ENCODE results near the gene PIGZ. TPM values are rescaled to one million over a fixed set of nuclear protein-coding genes. Genes with fewer than 3 reads are reported as not detected.

Gene PIGZ
- total and polyA plus RNA-seq, 4 donors: 0.99 to 2.4 (median 1.6) TPM

GRCh38 chr3:196903740-196904139 is 64.9 kb downstream of the PIGZ start:
- Histone ChIP-seq H3K4me3 (ENCODE audit: low read depth in 1 of 3, low read length in 3 of 3) (no peak overlapping the region), H3K27me3 (ENCODE audit: control insufficient read depth in 4 of 4, insufficient read depth in 4 of 4, low read length in 3 of 4) (no peaks in the 10 kb centered on the region), H3K36me3 (ENCODE audit: control insufficient read depth in 4 of 4, insufficient read depth in 3 of 4, low read depth in 1 of 4, low read length in 3 of 4) (peaks cover 6 to 43% (median 30%) of the 10 kb centered on the region in 4 donors), H3K4me1 (ENCODE audit: control insufficient read depth in 4 of 4, insufficient read depth in 4 of 4, low read length in 3 of 4) (no peaks in the 10 kb centered on the region), H3K9ac (ENCODE audit: low read depth in 1 of 2, low read length in 2 of 2) (no peak overlapping the region), H3K9me3 (ENCODE audit: control insufficient read depth in 4 of 4, low read length in 3 of 4) (no peaks in the 10 kb centered on the region), H3K27ac (ENCODE audit: low read depth in 1 of 2, low read length in 2 of 2) (no peak overlapping the region)
- no peak for DNase-seq (ENCODE audit: low spot score)
- over 99% methylated on average over 2 of the region's 2 CpGs for WGBS
- TF ChIP-seq GABPA (IDR thresholded peaks at IDR 0.05 in 1 of 2, conservative IDR thresholded peaks at IDR 0.05 in 1 of 2) (no peak), MAX (IDR thresholded peaks at IDR 0.05) (no peak), HNF4A (conservative IDR thresholded peaks at IDR 0.05) (no peak), YY1 (IDR thresholded peaks at IDR 0.05) (no peak), JUND (IDR thresholded peaks at IDR 0.05) (no peak), TAF1 (conservative IDR thresholded peaks at IDR 0.05) (no peak), SP1 (IDR thresholded peaks at IDR 0.05) (no peak), FOXA2 (IDR thresholded peaks at IDR 0.05) (no peak), NR2F2 (IDR thresholded peaks at IDR 0.05) (no peak), HNF4G (IDR thresholded peaks at IDR 0.05) (no peak), ZBTB33 (IDR thresholded peaks at IDR 0.05) (no peak)

- Histone ChIP-seq H3K4me3 (ENCODE audit: low read depth in 1 of 3, low read length in 3 of 3) (no peak overlapping the region), H3K9ac (ENCODE audit: low read depth in 1 of 2, low read length in 2 of 2) (no peak overlapping the region), H3K9me3 (ENCODE audit: control insufficient read depth in 4 of 4, low read length in 3 of 4) (no peaks in the 10 kb centered on the region), H3K27ac (ENCODE audit: low read depth in 1 of 2, low read length in 2 of 2) (no peak overlapping the region), H3K36me3 (ENCODE audit: control insufficient read depth in 4 of 4, insufficient read depth in 3 of 4, low read depth in 1 of 4, low read length in 3 of 4) (peaks cover 6 to 43% (median 30%) of the 10 kb centered on the region in 4 donors), H3K27me3 (ENCODE audit: control insufficient read depth in 4 of 4, insufficient read depth in 4 of 4, low read length in 3 of 4) (no peaks in the 10 kb centered on the region), H3K4me1 (ENCODE audit: control insufficient read depth in 4 of 4, insufficient read depth in 4 of 4, low read length in 3 of 4) (peaks cover 0 to 2% (median under 1%) of the 10 kb centered on the region in 4 donors)
- WGBS: 91% methylated on average over 1 of the region's 1 CpG
- no peak for TF ChIP-seq ATF3 (IDR thresholded peaks at IDR 0.05)
- no peak for TF ChIP-seq SP1 (IDR thresholded peaks at IDR 0.05)
- no peak for TF ChIP-seq NR2F2 (IDR thresholded peaks at IDR 0.05)
- TF ChIP-seq EGR1 (IDR thresholded peaks at IDR 0.05; ENCODE audit: low read depth in 2 of 2): no peak
- TF ChIP-seq TAF1 (conservative IDR thresholded peaks at IDR 0.05): no peak
- no peak for TF ChIP-seq RXRA (IDR thresholded peaks at IDR 0.05)
- TF ChIP-seq REST (IDR thresholded peaks at IDR 0.05): no peak
- TF ChIP-seq FOXA1 (IDR thresholded peaks at IDR 0.05): no peak
- TF ChIP-seq HNF4G (IDR thresholded peaks at IDR 0.05): no peak
- no peak for DNase-seq (ENCODE audit: low spot score)
These were observed 66.3 kb downstream of the PIGZ start for GRCh38 chr3:196902296-196902695.
